Subcutaneous adipose tissue (tissue), 4 donors: ENCODE data around the gene TGM2. TPM values are rescaled to one million over a fixed set of nuclear protein-coding genes. Genes with fewer than 3 reads are reported as not detected.

Experiments
- CTCF ChIP-seq: fragments of 450-650 bp; IDR thresholded peaks from one replicate; pipeline ENCODE4 v1.5.1; 2016; ENCODE audit warnings: low read depth, mild to moderate bottlenecking, control low read depth, antibody characterized with exemption, moderate library complexity
- total RNA-seq, 4 donors: library from RNA; depleted of rRNA; stranded (reverse); fragments of >200 nt; gene quantifications; one replicate each; pipeline ENCODE4 v1.1.0, GENCODE V29; 2016

The TGM2 gene
- total RNA-seq, result 10 to 100 TPM; 13.9 to 28.9 (median 19.2) TPM

GRCh38 chr20:38165089-38165965 is at the start of gene TGM2:
TGM2 (minus strand) TSS chr20:38165270; CDS start chr20:38165198, 72 bp downstream.
- no peak for TF ChIP-seq CTCF

GRCh38 chr20:38214256-38215193 is 49.5 kb upstream of the TGM2 start:
- TF ChIP-seq CTCF, result no peak

- TF ChIP-seq CTCF, result no peak
These were observed 48.5 kb upstream of the TGM2 start for GRCh38 chr20:38213607-38213940.

GRCh38 chr20:38212806-38213606 is 47.9 kb upstream of the TGM2 start:
- no peak for TF ChIP-seq CTCF

GRCh38 chr20:38211200-38212097 is 46.4 kb upstream of the TGM2 start:
- TF ChIP-seq CTCF, result no peak

- no peak for TF ChIP-seq CTCF
These were observed 45.7 kb upstream of the TGM2 start for GRCh38 chr20:38210741-38211140.
